Measurements from ENCODE around the gene IER3. TPM values are rescaled to one million over a fixed set of nuclear protein-coding genes. Genes with fewer than 3 reads are reported as not detected.

IER3 gene
- total and polyA plus RNA-seq, 5 donors from 2014 or later: 0.38 to 5.1 (median 1.7) TPM

- ATAC-seq (ENCODE audit: low read depth in 2 of 2): peak; percentile 16 to 40
- Mint-ChIP-seq H3K27ac (peak overlapping the region in 2 of 3 donors; percentile 69 to 85), H3K36me3 (no peaks in the 10 kb centered on the region), H3K4me1 (peaks cover 0 to 34% (median 9%) of the 10 kb centered on the region in 4 donors), H3K4me3 (no peak overlapping the region), H3K9me3 (no peaks in the 10 kb centered on the region), H3K27me3 (no peaks in the 10 kb centered on the region)
- Histone ChIP-seq H3K27ac (ENCODE audit: insufficient read depth, low read length, poor library complexity, severe bottlenecking) (no peak overlapping the region), H3K9me3 (ENCODE audit: control insufficient read depth in 2 of 2, low read length in 2 of 2) (no peaks in the 10 kb centered on the region), H3K36me3 (ENCODE audit: control insufficient read depth, insufficient read depth, low read length) (no peaks in the 10 kb centered on the region), H3K4me1 (ENCODE audit: control insufficient read depth, insufficient read depth, low read length, poor library complexity, severe bottlenecking) (no peaks in the 10 kb centered on the region), H3K4me3 (ENCODE audit: low read depth, low read length) (no peak overlapping the region), H3K27me3 (ENCODE audit: control insufficient read depth, insufficient read depth, low read length) (no peaks in the 10 kb centered on the region)
- DNase-seq: no peak
Measured at GRCh38 chr6:30781743-30782424, 37.5 kb upstream of the IER3 start.

- H3K4me1 ChIP-seq (ENCODE audit: control insufficient read depth, insufficient read depth, low read length, poor library complexity, severe bottlenecking): no peaks in the 10 kb centered on the region
- H3K36me3 ChIP-seq (ENCODE audit: control insufficient read depth, insufficient read depth, low read length): no peaks in the 10 kb centered on the region
Measured at GRCh38 chr6:30781395-30781742, 37.0 kb upstream of the IER3 start.

GRCh38 chr6:30780642-30780920, 36.2 kb upstream of the IER3 start:
- Mint-ChIP-seq H3K27me3 (no peaks in the 10 kb centered on the region), H3K4me1 (peaks cover 0 to 24% (median 6%) of the 10 kb centered on the region in 4 donors), H3K4me3 (no peak overlapping the region), H3K9me3 (no peaks in the 10 kb centered on the region), H3K36me3 (no peaks in the 10 kb centered on the region), H3K27ac (peak overlapping the region in 2 of 3 donors; percentile 1 to 29)
- no peak overlapping the region for H3K27ac ChIP-seq (ENCODE audit: insufficient read depth, low read length, poor library complexity, severe bottlenecking)
- ATAC-seq (ENCODE audit: low read depth in 2 of 2) (no peak), DNase-seq (no peak)
- H3K9me3 ChIP-seq (ENCODE audit: control insufficient read depth in 2 of 2, low read length in 2 of 2): no peaks in the 10 kb centered on the region
- no peak overlapping the region for H3K4me3 ChIP-seq (ENCODE audit: low read depth, low read length)
- no peaks in the 10 kb centered on the region for H3K4me1 ChIP-seq (ENCODE audit: control insufficient read depth, insufficient read depth, low read length, poor library complexity, severe bottlenecking)
- H3K27me3 ChIP-seq (ENCODE audit: control insufficient read depth, insufficient read depth, low read length): no peaks in the 10 kb centered on the region
- H3K36me3 ChIP-seq (ENCODE audit: control insufficient read depth, insufficient read depth, low read length): no peaks in the 10 kb centered on the region

More at GRCh38 chr6:30781395-30781742, 37.0 kb upstream of the IER3 start:
- Mint-ChIP-seq H3K4me3 (no peak overlapping the region), H3K27me3 (no peaks in the 10 kb centered on the region), H3K27ac (no peak overlapping the region), H3K36me3 (no peaks in the 10 kb centered on the region), H3K9me3 (no peaks in the 10 kb centered on the region), H3K4me1 (peaks cover 0 to 29% (median 7%) of the 10 kb centered on the region in 4 donors)
- H3K4me3 ChIP-seq (ENCODE audit: low read depth, low read length): no peak overlapping the region
- no peak for DNase-seq
- no peaks in the 10 kb centered on the region for H3K9me3 ChIP-seq (ENCODE audit: control insufficient read depth in 2 of 2, low read length in 2 of 2)
- H3K27me3 ChIP-seq (ENCODE audit: control insufficient read depth, insufficient read depth, low read length): no peaks in the 10 kb centered on the region
- no peak overlapping the region for H3K27ac ChIP-seq (ENCODE audit: insufficient read depth, low read length, poor library complexity, severe bottlenecking)
- ATAC-seq (ENCODE audit: low read depth in 2 of 2): no peak

- H3K4me3 Mint-ChIP-seq: no peak overlapping the region
Measured at GRCh38 chr6:30779850-30780641, 35.7 kb upstream of the IER3 start.

GRCh38 chr6:30778001-30778635, 33.8 kb upstream of the IER3 start:
- Histone ChIP-seq H3K27me3 (ENCODE audit: control insufficient read depth, insufficient read depth, low read length) (no peaks in the 10 kb centered on the region), H3K27ac (ENCODE audit: insufficient read depth, low read length, poor library complexity, severe bottlenecking) (no peak overlapping the region), H3K4me3 (ENCODE audit: low read depth, low read length) (no peak overlapping the region), H3K9me3 (ENCODE audit: control insufficient read depth in 2 of 2, low read length in 2 of 2) (no peaks in the 10 kb centered on the region), H3K4me1 (ENCODE audit: control insufficient read depth, insufficient read depth, low read length, poor library complexity, severe bottlenecking) (no peaks in the 10 kb centered on the region), H3K36me3 (ENCODE audit: control insufficient read depth, insufficient read depth, low read length) (no peaks in the 10 kb centered on the region)
- DNase-seq: no peak
- H3K9me3 Mint-ChIP-seq: no peaks in the 10 kb centered on the region
- H3K36me3 Mint-ChIP-seq: no peaks in the 10 kb centered on the region
- ATAC-seq (ENCODE audit: low read depth in 2 of 2): no peak
- peaks cover 0 to 18% (median 2%) of the 10 kb centered on the region in 4 donors for H3K4me1 Mint-ChIP-seq
- H3K4me3 Mint-ChIP-seq: no peak overlapping the region
- no peaks in the 10 kb centered on the region for H3K27me3 Mint-ChIP-seq
- H3K27ac Mint-ChIP-seq: peak overlapping the region in 1 of 3 donors; percentile 8

More at GRCh38 chr6:30779850-30780641, 35.7 kb upstream of the IER3 start:
- ATAC-seq (ENCODE audit: low read depth in 2 of 2) (no peak), DNase-seq (no peak)
- H3K27me3 Mint-ChIP-seq: no peaks in the 10 kb centered on the region
- Histone ChIP-seq H3K9me3 (ENCODE audit: control insufficient read depth in 2 of 2, low read length in 2 of 2) (no peaks in the 10 kb centered on the region), H3K4me3 (ENCODE audit: low read depth, low read length) (no peak overlapping the region), H3K27ac (ENCODE audit: insufficient read depth, low read length, poor library complexity, severe bottlenecking) (no peak overlapping the region), H3K4me1 (ENCODE audit: control insufficient read depth, insufficient read depth, low read length, poor library complexity, severe bottlenecking) (no peaks in the 10 kb centered on the region), H3K36me3 (ENCODE audit: control insufficient read depth, insufficient read depth, low read length) (no peaks in the 10 kb centered on the region), H3K27me3 (ENCODE audit: control insufficient read depth, insufficient read depth, low read length) (no peaks in the 10 kb centered on the region)
- no peaks in the 10 kb centered on the region for H3K9me3 Mint-ChIP-seq
- peaks cover 0 to 19% (median 3%) of the 10 kb centered on the region in 4 donors for H3K4me1 Mint-ChIP-seq
- H3K27ac Mint-ChIP-seq: peak overlapping the region in 2 of 3 donors; percentile 9 to 29
- no peaks in the 10 kb centered on the region for H3K36me3 Mint-ChIP-seq

GRCh38 chr6:30777155-30777485, 32.8 kb upstream of the IER3 start:
- no peak for ATAC-seq (ENCODE audit: low read depth in 2 of 2)
- peaks cover 0 to 20% (median 10%) of the 10 kb centered on the region in 4 donors for H3K4me1 Mint-ChIP-seq
- H3K27ac Mint-ChIP-seq: peak overlapping the region in 2 of 3 donors; percentile 18 to 38

GRCh38 chr6:30776390-30777154, 32.2 kb upstream of the IER3 start:
- Histone ChIP-seq H3K9me3 (ENCODE audit: control insufficient read depth in 2 of 2, low read length in 2 of 2) (no peaks in the 10 kb centered on the region), H3K27me3 (ENCODE audit: control insufficient read depth, insufficient read depth, low read length) (no peaks in the 10 kb centered on the region), H3K4me3 (ENCODE audit: low read depth, low read length) (no peak overlapping the region), H3K27ac (ENCODE audit: insufficient read depth, low read length, poor library complexity, severe bottlenecking) (no peak overlapping the region), H3K4me1 (ENCODE audit: control insufficient read depth, insufficient read depth, low read length, poor library complexity, severe bottlenecking) (no peaks in the 10 kb centered on the region), H3K36me3 (ENCODE audit: control insufficient read depth, insufficient read depth, low read length) (no peaks in the 10 kb centered on the region)
- no peak for DNase-seq
- Mint-ChIP-seq H3K36me3 (no peaks in the 10 kb centered on the region), H3K4me3 (no peak overlapping the region), H3K27ac (peak overlapping the region in 1 of 3 donors; percentile 38), H3K4me1 (peaks cover 0 to 14% (median 10%) of the 10 kb centered on the region in 4 donors), H3K27me3 (no peaks in the 10 kb centered on the region), H3K9me3 (no peaks in the 10 kb centered on the region)
- ATAC-seq (ENCODE audit: low read depth in 2 of 2): no peak

More at GRCh38 chr6:30777155-30777485, 32.8 kb upstream of the IER3 start:
- no peak overlapping the region for H3K4me3 ChIP-seq (ENCODE audit: low read depth, low read length)
- H3K4me1 ChIP-seq (ENCODE audit: control insufficient read depth, insufficient read depth, low read length, poor library complexity, severe bottlenecking): no peaks in the 10 kb centered on the region
- Mint-ChIP-seq H3K4me3 (no peak overlapping the region), H3K9me3 (no peaks in the 10 kb centered on the region), H3K36me3 (no peaks in the 10 kb centered on the region), H3K27me3 (no peaks in the 10 kb centered on the region)
- DNase-seq: no peak
- H3K27ac ChIP-seq (ENCODE audit: insufficient read depth, low read length, poor library complexity, severe bottlenecking): no peak overlapping the region
- H3K27me3 ChIP-seq (ENCODE audit: control insufficient read depth, insufficient read depth, low read length): no peaks in the 10 kb centered on the region
- H3K9me3 ChIP-seq (ENCODE audit: control insufficient read depth in 2 of 2, low read length in 2 of 2): no peaks in the 10 kb centered on the region
- no peaks in the 10 kb centered on the region for H3K36me3 ChIP-seq (ENCODE audit: control insufficient read depth, insufficient read depth, low read length)

Measured in CD4-positive, CD25-positive, alpha-beta regulatory T cell (primary cell).